Mucosa of rectum (tissue), 2 donors: ENCODE data around the gene SLC6A4.

Experiments used
- H3K27ac ChIP-seq, 2 donors: one replicate each; pipeline ENCODE4 v1.7.0; 2013; ENCODE audit warnings: inconsistent platforms in 2 of 2, low read depth in 2 of 2, low read length in 2 of 2
- H3K27me3 ChIP-seq, 2 donors: one replicate each; pipeline ENCODE4 v1.7.0; 2013; ENCODE audit warnings: low read length in 2 of 2; ENCODE audit not compliant: control insufficient read depth in 2 of 2, insufficient read depth in 2 of 2
- H3K36me3 ChIP-seq, 2 donors: one replicate each; pipeline ENCODE4 v1.7.0; 2013; ENCODE audit warnings: low read length in 2 of 2; ENCODE audit not compliant: control insufficient read depth in 2 of 2, insufficient read depth in 2 of 2
- H3K4me1 ChIP-seq, 2 donors: one replicate each; pipeline ENCODE4 v1.7.0; 2013; ENCODE audit warnings: low read length in 2 of 2, mild to moderate bottlenecking in 1 of 2; ENCODE audit not compliant: control insufficient read depth in 2 of 2, insufficient read depth in 2 of 2
- H3K4me3 ChIP-seq, 2 donors: one replicate each; pipeline ENCODE4 v1.7.0; 2013; ENCODE audit warnings: low read length in 2 of 2
- H3K9ac ChIP-seq, 2 donors: one replicate each; pipeline ENCODE4 v1.7.0; 2013; ENCODE audit warnings: low read length in 2 of 2, low read depth in 1 of 2, mild to moderate bottlenecking in 1 of 2
- H3K9me3 ChIP-seq, 2 donors: one replicate each; pipeline ENCODE4 v1.7.0; 2013; ENCODE audit warnings: low read length in 2 of 2; ENCODE audit not compliant: control insufficient read depth in 2 of 2
- donor health status: healthy.
- donor health status: Normal muscosa, but diverticular disease.

SLC6A4 gene

DNA sequence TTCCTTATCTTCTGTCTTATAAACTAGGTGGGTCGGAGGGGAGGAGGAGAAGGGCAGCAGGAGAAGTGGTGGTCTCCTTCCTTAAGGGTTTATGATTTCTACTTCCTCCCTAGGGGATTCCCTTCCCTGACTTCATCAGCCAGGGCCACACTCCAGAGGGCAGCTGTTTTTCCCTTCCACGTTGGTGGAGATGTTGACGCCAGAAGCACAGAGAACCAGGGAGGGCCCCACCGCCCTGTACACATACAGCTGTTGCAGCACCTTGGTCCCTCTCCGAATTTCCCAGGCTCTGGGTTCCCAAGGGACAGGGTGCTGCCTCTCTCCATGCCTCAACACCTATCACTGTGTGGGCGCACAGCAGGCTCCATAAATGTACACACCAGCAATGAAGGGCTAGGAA lies 5.6 kb upstream of the SLC6A4 start:
- Histone ChIP-seq H3K27me3 (peaks cover 10 to 18% of the 10 kb centered on the region in 2 donors), H3K27ac (no peak overlapping the region), H3K9ac (no peak overlapping the region), H3K9me3 (no peaks in the 10 kb centered on the region), H3K4me3 (no peak overlapping the region), H3K36me3 (no peaks in the 10 kb centered on the region), H3K4me1 (peaks cover under 1 to 9% of the 10 kb centered on the region in 2 donors)

DNA sequence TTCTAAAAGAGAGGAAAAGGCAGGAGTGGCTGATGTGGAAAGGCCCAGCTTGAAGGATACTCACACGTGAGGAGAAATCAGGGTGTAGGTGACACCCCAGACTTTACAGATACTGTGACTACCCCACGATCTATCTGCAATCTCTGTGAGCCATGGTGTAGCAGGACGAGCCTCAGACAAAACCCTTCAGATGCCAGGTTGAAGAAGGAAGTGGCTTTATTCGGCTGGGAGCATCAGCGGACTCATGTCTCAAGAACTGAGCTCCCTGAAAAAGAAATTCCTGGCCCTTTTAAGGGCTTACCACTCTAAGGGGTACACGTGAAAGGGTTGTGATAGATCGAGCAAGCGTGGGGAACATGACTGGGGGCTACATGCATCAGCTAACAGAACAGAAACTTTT lies 4.7 kb upstream of the SLC6A4 start:
- no peak overlapping the region for H3K9ac ChIP-seq
- H3K9me3 ChIP-seq: no peaks in the 10 kb centered on the region
- H3K4me1 ChIP-seq: peaks cover 4 to 16% of the 10 kb centered on the region in 2 donors
- no peaks in the 10 kb centered on the region for H3K36me3 ChIP-seq
- H3K4me3 ChIP-seq: no peak overlapping the region
- peaks cover 10 to 18% of the 10 kb centered on the region in 2 donors for H3K27me3 ChIP-seq
- H3K27ac ChIP-seq: no peak overlapping the region

DNA sequence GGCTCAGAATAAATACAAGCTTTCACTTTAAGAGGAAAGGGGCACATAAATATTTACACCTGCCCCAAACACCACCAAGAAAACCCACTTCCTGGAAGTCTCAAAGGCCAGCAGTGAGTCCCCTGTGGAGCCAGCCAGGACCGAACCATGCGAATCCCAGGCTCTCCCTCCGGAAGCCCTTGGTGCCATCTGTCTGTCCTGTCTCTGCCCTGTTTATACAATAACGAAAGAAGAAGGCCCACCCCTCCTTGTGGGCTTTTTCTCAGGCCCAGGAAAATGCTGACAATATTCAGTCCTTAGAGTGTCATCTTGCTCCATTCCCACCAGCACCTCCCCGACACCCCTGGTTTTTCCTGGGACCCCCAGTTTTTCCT lies 3.6 kb upstream of the SLC6A4 start:
- Histone ChIP-seq H3K27me3 (peaks cover 14 to 18% of the 10 kb centered on the region in 2 donors), H3K4me3 (no peak overlapping the region), H3K9me3 (no peaks in the 10 kb centered on the region)

DNA sequence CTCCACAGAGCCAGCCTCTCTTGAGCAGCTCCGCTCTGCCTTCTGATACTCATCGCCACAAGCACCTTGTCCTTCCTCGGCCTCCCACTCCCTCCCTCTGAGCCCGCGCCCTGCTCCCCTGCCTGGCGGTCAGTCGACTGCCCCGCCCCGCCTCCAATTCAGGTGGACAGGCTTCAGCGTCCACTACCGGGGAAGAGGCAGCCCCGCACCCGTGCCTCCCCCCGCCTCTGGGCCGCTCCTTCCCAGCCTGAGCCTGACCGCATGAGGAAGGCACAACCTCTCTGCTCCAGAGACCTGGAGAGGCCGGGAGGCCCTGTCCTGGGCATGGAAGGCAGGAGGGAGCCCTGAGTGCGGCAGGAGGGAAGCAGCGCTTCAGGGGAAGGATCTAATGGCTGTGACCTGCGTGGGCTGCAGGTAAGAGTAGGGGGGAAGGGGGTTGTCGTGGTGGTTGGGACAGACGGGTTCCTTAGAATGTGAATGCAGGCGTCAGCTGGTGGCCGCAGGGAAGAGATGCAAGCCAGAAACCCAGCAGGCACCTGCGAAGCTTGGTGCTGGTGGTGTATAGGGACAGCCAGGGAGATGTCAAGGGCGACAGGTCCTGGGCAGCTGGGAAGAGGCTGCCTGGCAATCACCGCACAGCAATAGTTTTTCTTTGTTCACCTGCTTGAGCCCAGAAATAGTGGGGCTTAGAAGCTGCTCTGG lies 3.0 kb upstream of the SLC6A4 start:
- Histone ChIP-seq H3K36me3 (no peaks in the 10 kb centered on the region), H3K9ac (no peak overlapping the region), H3K9me3 (no peaks in the 10 kb centered on the region), H3K4me3 (no peak overlapping the region), H3K27ac (no peak overlapping the region), H3K27me3 (peaks cover 15 to 21% of the 10 kb centered on the region in 2 donors), H3K4me1 (peaks cover 4 to 21% of the 10 kb centered on the region in 2 donors)

More for the DNA sequence above, 3.6 kb upstream of the SLC6A4 start:
- Histone ChIP-seq H3K9ac (no peak overlapping the region), H3K36me3 (no peaks in the 10 kb centered on the region), H3K4me1 (peaks cover 4 to 21% of the 10 kb centered on the region in 2 donors), H3K27ac (no peak overlapping the region)

GRCh38 chr17:30238003-30238344 lies 2.5 kb upstream of the SLC6A4 start:
- peaks cover 17 to 26% of the 10 kb centered on the region in 2 donors for H3K27me3 ChIP-seq

GRCh38 chr17:30237296-30238002 lies 2.0 kb upstream of the SLC6A4 start:
- H3K36me3 ChIP-seq: no peaks in the 10 kb centered on the region
- H3K4me3 ChIP-seq: no peak overlapping the region
- H3K9me3 ChIP-seq: no peaks in the 10 kb centered on the region
- H3K4me1 ChIP-seq: peaks cover 4 to 21% of the 10 kb centered on the region in 2 donors
- no peak overlapping the region for H3K27ac ChIP-seq
- H3K27me3 ChIP-seq: peaks cover 22 to 29% of the 10 kb centered on the region in 2 donors
- no peak overlapping the region for H3K9ac ChIP-seq

More at GRCh38 chr17:30238003-30238344, 2.5 kb upstream of the SLC6A4 start:
- Histone ChIP-seq H3K4me1 (peaks cover 4 to 21% of the 10 kb centered on the region in 2 donors), H3K9ac (no peak overlapping the region), H3K4me3 (no peak overlapping the region), H3K9me3 (no peaks in the 10 kb centered on the region), H3K36me3 (no peaks in the 10 kb centered on the region), H3K27ac (no peak overlapping the region)

- Histone ChIP-seq H3K27me3 (peaks cover 23 to 29% of the 10 kb centered on the region in 2 donors), H3K9me3 (no peaks in the 10 kb centered on the region), H3K9ac (no peak overlapping the region), H3K4me3 (peak overlapping the region in 1 of 2 donors; percentile 35), H3K4me1 (peaks cover 4 to 21% of the 10 kb centered on the region in 2 donors), H3K36me3 (no peaks in the 10 kb centered on the region), H3K27ac (no peak overlapping the region)
These were observed 1.3 kb upstream of the SLC6A4 start for GRCh38 chr17:30236766-30237165.

GRCh38 chr17:30236297-30236624 lies 764 bp upstream of the SLC6A4 start:
- Histone ChIP-seq H3K9ac (no peak overlapping the region), H3K4me1 (peaks cover 4 to 21% of the 10 kb centered on the region in 2 donors), H3K27me3 (peaks cover 23 to 29% of the 10 kb centered on the region in 2 donors), H3K27ac (no peak overlapping the region), H3K9me3 (no peaks in the 10 kb centered on the region), H3K36me3 (no peaks in the 10 kb centered on the region), H3K4me3 (peak overlapping the region; percentile 37 to 53)

GRCh38 chr17:30234964-30235363 lies 533 bp downstream of the SLC6A4 start:
- no peak overlapping the region for H3K9ac ChIP-seq
- no peaks in the 10 kb centered on the region for H3K9me3 ChIP-seq
- peak overlapping the region; percentile 1 to 37 for H3K4me3 ChIP-seq
- H3K4me1 ChIP-seq: peaks cover 4 to 21% of the 10 kb centered on the region in 2 donors
- H3K27ac ChIP-seq: no peak overlapping the region
- H3K27me3 ChIP-seq: peaks cover 23 to 32% of the 10 kb centered on the region in 2 donors
- no peaks in the 10 kb centered on the region for H3K36me3 ChIP-seq

GRCh38 chr17:30234296-30234695 lies 1.2 kb downstream of the SLC6A4 start:
- H3K4me3 ChIP-seq: no peak overlapping the region
- no peak overlapping the region for H3K27ac ChIP-seq
- H3K9me3 ChIP-seq: no peaks in the 10 kb centered on the region
- no peaks in the 10 kb centered on the region for H3K36me3 ChIP-seq
- no peak overlapping the region for H3K9ac ChIP-seq
- H3K27me3 ChIP-seq: peaks cover 23 to 32% of the 10 kb centered on the region in 2 donors
- H3K4me1 ChIP-seq: peaks cover 4 to 21% of the 10 kb centered on the region in 2 donors
